Type B pancreatic cell (in vitro differentiated cells): Measurements from ENCODE around the gene LIPG. TPM values are rescaled to one million over a fixed set of nuclear protein-coding genes. Genes with fewer than 3 reads are reported as not detected.
"Not testable (repeated sequence)": the region's sequence is repeated elsewhere in the genome, so short reads cannot be mapped to it uniquely, and the experiment has no call there.

Experiments
- DNase-seq: peaks from one replicate; pipeline ENCODE4 v3.0.0; 2021; ENCODE audit warnings: mixed read lengths; ENCODE audit not compliant: unreplicated experiment; ENCODE audit errors: extremely low spot score
- H3K27ac Mint-ChIP-seq: 2 replicates; pipeline ENCODE4 v1.8.0; 2021; ENCODE audit warnings: mild to moderate bottlenecking, mixed read lengths
- H3K27me3 Mint-ChIP-seq: 2 replicates; pipeline ENCODE4 v1.8.0; 2021; ENCODE audit warnings: mixed read lengths
- H3K36me3 Mint-ChIP-seq: 2 replicates; pipeline ENCODE4 v1.8.0; 2021; ENCODE audit warnings: mixed read lengths
- H3K4me1 Mint-ChIP-seq: one replicate; pipeline ENCODE4 v1.8.0; 2021; ENCODE audit warnings: mixed read lengths; ENCODE audit not compliant: unreplicated experiment
- H3K4me3 Mint-ChIP-seq: 2 replicates; pipeline ENCODE4 v1.8.0; 2021; ENCODE audit warnings: mild to moderate bottlenecking, mixed read lengths
- H3K9me3 Mint-ChIP-seq: 2 replicates; pipeline ENCODE4 v1.8.0; 2021; ENCODE audit warnings: mixed read lengths
- long read RNA-seq: library from polyadenylated mRNA; unstranded; transcript quantifications from one replicate; pipeline ENCODE4 v2.0.0, GENCODE V29; 2020
- total RNA-seq: library from RNA; stranded (reverse); gene quantifications from 2 replicates; pipeline ENCODE4 v1.2.1, GENCODE V29; 2021; ENCODE audit warnings: low replicate concordance
- TF ChIP-seq, protein P1 (sequence below): fragments of 200-600 bp; sonication (generic); conservative IDR thresholded peaks from 2 replicates; pipeline ENCODE4 v1.5.0; 2021; ENCODE audit warnings: antibody characterized with exemption, mild to moderate bottlenecking

The LIPG gene
- total RNA-seq = 16.9 and 22.7 TPM in 2 replicates
- long read RNA-seq, full-length matches to known transcripts = 25 of 31 reads
- long read RNA-seq, partial matches to known transcripts = 2 of 31 reads
- long read RNA-seq, other reads (novel, unspliced or antisense) = 4 of 31 reads

DNA sequence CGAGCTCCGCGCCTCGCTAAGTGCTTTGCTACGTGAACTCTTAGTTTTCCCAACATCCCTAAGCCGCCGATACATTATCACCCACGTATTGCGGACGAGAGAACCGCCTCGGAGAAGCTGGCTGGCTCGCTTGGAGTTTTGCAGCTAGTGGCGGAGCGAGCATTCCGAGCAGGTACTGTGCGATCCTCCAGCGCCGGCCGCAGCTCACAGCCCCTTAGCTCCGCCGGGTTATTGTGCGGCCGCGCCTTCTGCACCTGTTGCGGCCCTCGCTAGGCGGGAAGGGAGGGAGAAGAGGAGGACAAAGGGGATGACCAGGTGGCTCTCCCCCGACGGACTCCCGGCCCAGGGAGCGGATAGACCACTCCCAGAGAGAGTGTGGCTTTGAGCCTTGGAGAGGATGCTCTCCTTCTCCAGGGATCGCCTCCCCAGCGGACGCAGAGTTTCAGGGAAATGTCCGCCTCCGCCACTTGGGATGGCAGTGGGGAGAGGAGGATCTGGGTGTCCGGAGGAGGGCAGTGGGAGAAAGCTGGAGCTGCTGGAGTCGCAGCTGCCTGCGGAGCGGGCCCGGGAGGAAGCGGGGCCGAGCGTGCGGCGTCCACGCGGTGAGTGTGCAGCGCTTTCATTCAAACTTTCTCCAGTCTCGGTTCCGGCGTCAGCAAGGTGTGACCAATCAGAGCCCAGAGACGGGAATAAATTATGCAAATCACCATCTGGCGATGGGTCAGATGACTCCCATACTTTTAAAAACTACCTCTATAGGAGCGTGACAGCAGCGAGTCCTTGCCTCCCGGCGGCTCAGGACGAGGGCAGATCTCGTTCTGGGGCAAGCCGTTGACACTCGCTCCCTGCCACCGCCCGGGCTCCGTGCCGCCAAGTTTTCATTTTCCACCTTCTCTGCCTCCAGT lies at the start of gene LIPG:
Gene LIPG (plus strand): TSS at position 769 of the 905 bp plus-strand sequence. CDS start 252 bp downstream, outside the sequence.
- H3K4me3 Mint-ChIP-seq = peak within 1 kb of the TSS; percentile 93
- H3K36me3 Mint-ChIP-seq = peaks cover 4% of the 10 kb centered on the region
- peak within 1 kb of the TSS; percentile 87 for H3K27ac Mint-ChIP-seq
- peaks cover 56% of the 10 kb centered on the region for H3K27me3 Mint-ChIP-seq
- no peaks in the 10 kb centered on the region for H3K9me3 Mint-ChIP-seq
- H3K4me1 Mint-ChIP-seq = peaks cover 56% of the 10 kb centered on the region
- TF ChIP-seq, protein P1, sequence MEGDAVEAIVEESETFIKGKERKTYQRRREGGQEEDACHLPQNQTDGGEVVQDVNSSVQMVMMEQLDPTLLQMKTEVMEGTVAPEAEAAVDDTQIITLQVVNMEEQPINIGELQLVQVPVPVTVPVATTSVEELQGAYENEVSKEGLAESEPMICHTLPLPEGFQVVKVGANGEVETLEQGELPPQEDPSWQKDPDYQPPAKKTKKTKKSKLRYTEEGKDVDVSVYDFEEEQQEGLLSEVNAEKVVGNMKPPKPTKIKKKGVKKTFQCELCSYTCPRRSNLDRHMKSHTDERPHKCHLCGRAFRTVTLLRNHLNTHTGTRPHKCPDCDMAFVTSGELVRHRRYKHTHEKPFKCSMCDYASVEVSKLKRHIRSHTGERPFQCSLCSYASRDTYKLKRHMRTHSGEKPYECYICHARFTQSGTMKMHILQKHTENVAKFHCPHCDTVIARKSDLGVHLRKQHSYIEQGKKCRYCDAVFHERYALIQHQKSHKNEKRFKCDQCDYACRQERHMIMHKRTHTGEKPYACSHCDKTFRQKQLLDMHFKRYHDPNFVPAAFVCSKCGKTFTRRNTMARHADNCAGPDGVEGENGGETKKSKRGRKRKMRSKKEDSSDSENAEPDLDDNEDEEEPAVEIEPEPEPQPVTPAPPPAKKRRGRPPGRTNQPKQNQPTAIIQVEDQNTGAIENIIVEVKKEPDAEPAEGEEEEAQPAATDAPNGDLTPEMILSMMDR = no peak
- peak; percentile 78 for DNase-seq

DNA sequence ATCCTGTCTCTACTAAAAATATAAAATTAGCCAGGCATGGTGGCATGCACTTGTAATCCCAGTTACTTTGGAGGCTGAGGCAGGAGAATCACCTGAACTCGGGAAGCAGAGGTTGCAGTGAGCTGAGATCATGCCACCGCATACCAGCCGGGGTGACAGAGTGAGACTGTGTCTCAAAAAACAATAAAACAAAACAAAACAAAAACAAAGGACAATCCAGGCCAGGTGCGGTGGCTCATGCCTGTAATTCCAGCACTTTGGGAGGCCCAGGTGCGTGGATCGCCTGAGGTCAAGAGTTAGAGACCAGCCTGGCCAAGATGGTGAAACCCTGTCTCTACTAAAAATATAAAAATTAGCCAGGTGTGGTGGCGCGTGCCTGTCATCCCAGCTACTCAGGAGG lies 49.0 kb upstream of the LIPG start:
- H3K36me3 Mint-ChIP-seq, H3K4me1 Mint-ChIP-seq, H3K27ac Mint-ChIP-seq, H3K4me3 Mint-ChIP-seq, H3K27me3 Mint-ChIP-seq, DNase-seq, H3K9me3 Mint-ChIP-seq: not testable (repeated sequence)

DNA sequence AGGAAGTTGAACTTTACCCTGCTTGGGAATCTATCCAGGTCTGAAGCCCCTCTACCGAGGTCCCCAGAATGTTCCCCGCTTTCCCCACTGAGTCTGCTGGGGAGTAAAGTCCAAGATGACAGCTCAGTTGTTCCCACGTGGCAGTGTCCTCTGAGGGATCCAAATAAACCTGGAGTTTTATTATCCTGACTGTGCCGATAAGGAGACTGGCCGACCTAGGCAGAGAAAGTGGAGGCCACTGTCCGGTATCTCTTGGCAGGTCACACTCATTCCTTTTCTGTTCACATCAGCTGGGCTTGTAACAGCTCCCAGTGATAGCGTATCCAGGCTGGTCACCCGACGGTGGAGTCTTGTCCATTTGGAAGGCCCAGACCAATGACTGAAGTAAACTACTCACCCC lies 47.3 kb upstream of the LIPG start:
- Mint-ChIP-seq H3K4me3 (no peak overlapping the region), H3K27me3 (no peaks in the 10 kb centered on the region), H3K27ac (no peak overlapping the region), H3K4me1 (peaks cover 9% of the 10 kb centered on the region), H3K36me3 (no peaks in the 10 kb centered on the region), H3K9me3 (no peaks in the 10 kb centered on the region)
- no peak for DNase-seq
- TF ChIP-seq, protein P1 = no peak

DNA sequence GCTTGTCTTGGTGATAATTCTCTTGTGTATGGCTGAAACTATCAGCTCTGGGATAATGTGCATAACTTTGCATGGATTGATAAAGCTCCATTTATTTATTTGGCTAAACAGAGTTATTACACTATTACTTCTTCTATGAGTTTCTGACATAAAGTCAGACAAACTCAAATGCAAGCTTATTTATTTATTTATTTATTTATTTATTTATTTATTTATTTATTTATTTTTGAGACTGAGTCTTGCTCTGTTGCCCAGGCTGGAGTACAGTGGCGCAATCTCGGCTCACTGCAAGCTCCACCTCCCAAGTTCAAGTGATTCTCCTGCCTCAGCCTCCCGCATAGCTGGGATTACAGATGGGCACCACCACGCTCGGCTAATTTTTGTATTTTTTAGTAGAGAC lies 46.9 kb upstream of the LIPG start:
- DNase-seq, H3K4me3 Mint-ChIP-seq, H3K4me1 Mint-ChIP-seq, H3K27ac Mint-ChIP-seq, H3K27me3 Mint-ChIP-seq, H3K9me3 Mint-ChIP-seq, H3K36me3 Mint-ChIP-seq: not testable (repeated sequence)

DNA sequence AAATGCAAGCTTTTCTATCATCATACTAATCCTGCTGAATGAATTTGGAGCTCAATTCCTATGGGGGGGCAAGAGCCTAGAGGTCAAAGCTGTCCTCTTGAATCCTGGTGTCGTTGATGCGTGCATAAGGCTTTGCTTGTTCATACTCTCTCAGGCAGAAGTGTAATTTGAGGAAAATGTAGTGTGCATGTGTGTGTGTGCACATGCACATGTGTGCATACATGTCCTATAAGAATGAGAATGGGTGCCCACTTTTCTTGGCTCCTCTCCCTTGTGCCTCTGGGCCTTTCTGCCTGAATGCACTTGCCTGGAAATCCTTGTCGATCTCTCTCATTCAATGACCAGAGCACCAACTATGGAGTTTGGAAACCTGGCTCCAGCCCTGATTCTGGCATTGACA lies 46.3 kb upstream of the LIPG start:
- Mint-ChIP-seq H3K9me3 (no peaks in the 10 kb centered on the region), H3K27me3 (no peaks in the 10 kb centered on the region), H3K4me3 (no peak overlapping the region), H3K36me3 (no peaks in the 10 kb centered on the region), H3K4me1 (peaks cover 10% of the 10 kb centered on the region), H3K27ac (no peak overlapping the region)
- DNase-seq = peak; percentile 25
- TF ChIP-seq, protein P1 = no peak

DNA sequence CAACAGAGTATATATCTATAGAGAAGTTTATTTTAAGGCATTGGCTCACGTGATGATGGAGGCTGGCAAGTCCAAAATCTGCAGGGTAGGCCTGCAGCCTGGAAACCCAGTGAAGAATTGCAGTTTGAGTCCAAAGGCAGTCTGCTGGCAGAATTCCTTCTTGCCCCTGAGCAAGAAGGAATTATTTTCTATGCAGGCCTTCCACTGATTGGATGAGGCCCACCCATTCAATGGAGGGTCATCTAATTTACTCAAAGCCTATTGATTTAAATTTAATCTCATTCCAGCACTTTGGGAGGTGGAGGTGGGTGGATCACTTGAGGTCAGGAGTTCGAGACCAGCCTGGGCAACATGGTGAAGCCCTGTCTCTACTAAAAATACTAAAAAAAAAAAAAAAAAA lies 44.4 kb upstream of the LIPG start:
- DNase-seq = no peak
- H3K36me3 Mint-ChIP-seq = no peaks in the 10 kb centered on the region
- H3K9me3 Mint-ChIP-seq = no peaks in the 10 kb centered on the region
- no peaks in the 10 kb centered on the region for H3K27me3 Mint-ChIP-seq
- H3K4me1 Mint-ChIP-seq = peaks cover 15% of the 10 kb centered on the region
- no peak overlapping the region for H3K27ac Mint-ChIP-seq
- TF ChIP-seq, protein P1 = no peak
- no peak overlapping the region for H3K4me3 Mint-ChIP-seq
